ENCODE results near the gene NBPF3.

- TF ChIP-seq REST (IDR thresholded peaks at IDR 0.05; ENCODE audit: insufficient read depth in 1 of 2, low read depth in 2 of 2, low read length in 2 of 2) (no peak), TAF1 (IDR thresholded peaks at IDR 0.05; ENCODE audit: borderline replicate concordance, insufficient read depth, low read length) (no peak), POLR2AphosphoS5 (IDR thresholded peaks at IDR 0.05; ENCODE audit: low read depth, low read length) (no peak), SIN3A (IDR thresholded peaks at IDR 0.05; ENCODE audit: borderline replicate concordance, insufficient read depth, low read length) (no peak)
Measured at GRCh38 chr1:21457654-21458053, 17.7 kb downstream of the NBPF3 start.

Measured in PFSK-1 (cell line).